HG03432 (cell line): ENCODE data around the gene MIPOL1.
"Not testable (repeated sequence)": the region's sequence is repeated elsewhere in the genome, so short reads cannot be mapped to it uniquely, and the experiment has no call there.

Source experiments
- ATAC-seq: cut with Tn5 transposase; IDR thresholded peaks from one replicate; pipeline ENCODE4 v1.9.1; 2021; ENCODE audit warnings: mild to moderate bottlenecking, moderate library complexity; ENCODE audit not compliant: unreplicated experiment

MIPOL1 gene

GRCh38 chr14:37197421-37198272 is at the start of gene MIPOL1:
Gene MIPOL1 (plus strand): TSS chr14:37197937. CDS start chr14:37247889, 49,952 bp downstream.
- ATAC-seq: no peak

- no peak for ATAC-seq
Measured at GRCh38 chr14:37150414-37150813, 47.3 kb upstream of the MIPOL1 start.

- no peak for ATAC-seq
Measured at GRCh38 chr14:37153005-37153404, 44.7 kb upstream of the MIPOL1 start.

- ATAC-seq: no peak
Measured at GRCh38 chr14:37153483-37153882, 44.3 kb upstream of the MIPOL1 start.

- no peak for ATAC-seq
Measured at GRCh38 chr14:37157987-37158386, 39.8 kb upstream of the MIPOL1 start.

GRCh38 chr14:37162307-37162706 is 35.4 kb upstream of the MIPOL1 start:
- ATAC-seq: not testable (repeated sequence)

- no peak for ATAC-seq
Measured at GRCh38 chr14:37165794-37166193, 31.9 kb upstream of the MIPOL1 start.

GRCh38 chr14:37167151-37168047 is 30.3 kb upstream of the MIPOL1 start:
- no peak for ATAC-seq

- ATAC-seq: no peak
Measured at GRCh38 chr14:37168721-37169120, 29.0 kb upstream of the MIPOL1 start.

- no peak for ATAC-seq
Measured at GRCh38 chr14:37170237-37170636, 27.5 kb upstream of the MIPOL1 start.

GRCh38 chr14:37170993-37171392 is 26.7 kb upstream of the MIPOL1 start:
- ATAC-seq: no peak

- ATAC-seq: no peak
Measured at GRCh38 chr14:37171678-37172023, 26.1 kb upstream of the MIPOL1 start.

GRCh38 chr14:37172024-37172869 is 25.5 kb upstream of the MIPOL1 start, which contains the start of gene SLC25A21:
Gene SLC25A21 (minus strand): TSS chr14:37172606.
- ATAC-seq: no peak

- ATAC-seq: no peak
Measured at GRCh38 chr14:37172936-37173614, 24.7 kb upstream of the MIPOL1 start.

GRCh38 chr14:37179896-37180502 is 17.7 kb upstream of the MIPOL1 start:
- no peak for ATAC-seq

- ATAC-seq: not testable (repeated sequence)
Measured at GRCh38 chr14:37180886-37181285, 16.9 kb upstream of the MIPOL1 start.

- ATAC-seq: no peak
Measured at GRCh38 chr14:37181441-37181840, 16.3 kb upstream of the MIPOL1 start.

GRCh38 chr14:37184520-37184919 is 13.2 kb upstream of the MIPOL1 start:
- not testable (repeated sequence) for ATAC-seq

- ATAC-seq: no peak
Measured at GRCh38 chr14:37185670-37186069, 12.1 kb upstream of the MIPOL1 start.

- ATAC-seq: no peak
Measured at GRCh38 chr14:37186865-37187264, 10.9 kb upstream of the MIPOL1 start.
